Stimulated activated CD4-positive, alpha-beta T cell treated with anti-CD3 and anti-CD28 coated beads, Interleukin-12 subunit alpha, Interleukin-12 subunit beta, amount 100 ng/mL, for 4 hours (primary cell): Measurements from ENCODE around the gene ABHD16B.

Experiments used
- DNase-seq: peaks from one replicate; pipeline ENCODE4 v3.0.0-alpha.2; 2020

ABHD16B gene

GRCh38 chr20:63897978-63898561 lies 36.8 kb downstream of the ABHD16B start:
- no peak for DNase-seq

GRCh38 chr20:63898882-63899558 lies 37.7 kb downstream of the ABHD16B start:
- DNase-seq, result no peak

GRCh38 chr20:63900413-63900812 lies 39.1 kb downstream of the ABHD16B start:
- no peak for DNase-seq

- DNase-seq, result no peak
Measured at GRCh38 chr20:63903796-63904561, 42.7 kb downstream of the ABHD16B start.

- no peak for DNase-seq
Measured at GRCh38 chr20:63908008-63908682, 46.8 kb downstream of the ABHD16B start.

GRCh38 chr20:63911176-63911575 lies 49.9 kb downstream of the ABHD16B start:
- no peak for DNase-seq
